ENCODE measurements around the gene HLTF. TPM values are rescaled to one million over a fixed set of nuclear protein-coding genes. Genes with fewer than 3 reads are reported as not detected.

HLTF gene
- total and polyA plus RNA-seq, 2 of the 13 experiments (the other 11 are each of a cell fraction or from before 2014, with no cell fraction given) = 12.0 to 22.9 TPM

DNA sequence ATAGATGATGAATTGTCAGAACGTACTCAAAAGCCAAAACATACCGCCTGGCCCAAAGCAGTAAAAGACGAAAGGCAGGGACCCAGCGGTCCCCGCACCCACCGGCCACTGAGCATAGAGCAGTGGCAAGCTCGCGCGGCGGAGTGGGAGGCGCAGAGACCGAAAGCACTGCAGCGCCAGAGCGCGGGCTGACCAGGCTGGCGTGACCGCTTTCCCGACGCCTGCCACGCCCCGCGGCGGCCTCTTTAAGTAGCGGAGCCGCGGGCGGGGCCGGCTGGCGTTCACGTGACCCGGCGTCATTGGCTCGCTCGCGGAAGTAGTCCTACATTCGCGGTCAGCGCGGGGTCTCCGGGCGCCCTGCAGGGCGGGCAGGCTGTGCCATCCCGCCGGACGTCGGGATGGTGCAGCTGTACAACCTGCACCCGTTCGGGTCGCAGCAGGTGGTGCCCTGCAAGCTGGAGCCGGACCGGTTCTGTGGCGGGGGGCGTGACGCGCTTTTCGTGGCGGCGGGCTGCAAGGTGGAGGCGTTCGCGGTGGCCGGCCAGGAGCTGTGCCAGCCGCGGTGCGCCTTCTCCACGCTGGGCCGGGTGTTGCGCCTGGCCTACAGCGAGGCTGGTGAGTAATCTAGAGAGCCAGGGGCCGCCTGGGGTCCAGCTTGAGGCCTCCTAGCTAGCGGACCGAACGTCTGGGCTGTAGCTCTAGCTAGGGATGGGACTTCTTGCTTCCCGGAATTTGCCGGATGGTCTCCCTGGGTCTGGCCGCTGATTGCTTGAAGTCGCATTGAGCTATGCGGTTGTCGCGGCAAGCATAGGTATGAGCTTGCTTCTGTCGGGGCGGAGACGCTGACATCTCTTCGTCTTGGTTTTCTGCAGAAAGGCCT, 43.2 kb upstream of the HLTF start, which contains the start of gene HPS3 (continued):
- TF ChIP-seq ZGPAT (CRISPR knock-in tag; IDR thresholded peaks at IDR 0.05) = peak; percentile 86
- no peak for TF ChIP-seq PTBP1 (IDR thresholded peaks at IDR 0.05; ENCODE audit: low read depth, low read length, poor library complexity, severe bottlenecking)
- no peak for TF ChIP-seq MBD4 (IDR thresholded peaks at IDR 0.05; ENCODE audit: borderline replicate concordance, low read length)
- peak; percentile 80 for TF ChIP-seq MYC (CRISPR knock-in tag; IDR thresholded peaks at IDR 0.05; ENCODE audit: borderline replicate concordance)
- TF ChIP-seq, protein P1, sequence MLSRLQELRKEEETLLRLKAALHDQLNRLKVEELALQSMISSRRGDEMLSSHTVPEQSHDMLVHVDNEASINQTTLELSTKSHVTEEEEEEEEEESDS (CRISPR knock-in tag; IDR thresholded peaks at IDR 0.05; ENCODE audit: borderline replicate concordance) = 0 out of 2 replicates have a peak, but pooled peaks have one; percentile 74
- peak; percentile 23; the same call in 1 of the 2 replicates for TF ChIP-seq ELF4 (CRISPR knock-in tag; IDR thresholded peaks at IDR 0.05; ENCODE audit: borderline replicate concordance)
- TF ChIP-seq ZNF557 (CRISPR knock-in tag; IDR thresholded peaks at IDR 0.05) = 0 out of 2 replicates have a peak, but pooled peaks have one; percentile 33
- TF ChIP-seq BCL6 (CRISPR knock-in tag; IDR thresholded peaks at IDR 0.05) = peak; percentile 58; the same call in 1 of the 2 replicates
- TF ChIP-seq ZNF446 (CRISPR knock-in tag; IDR thresholded peaks at IDR 0.05) = 0 out of 2 replicates have a peak, but pooled peaks have one; percentile 51
- TF ChIP-seq ZFP91 (CRISPR knock-in tag; IDR thresholded peaks at IDR 0.05; ENCODE audit: borderline replicate concordance) = peak; percentile 99
- TF ChIP-seq PLRG1 (conservative IDR thresholded peaks at IDR 0.05) = no peak
- TF ChIP-seq, protein P2, sequence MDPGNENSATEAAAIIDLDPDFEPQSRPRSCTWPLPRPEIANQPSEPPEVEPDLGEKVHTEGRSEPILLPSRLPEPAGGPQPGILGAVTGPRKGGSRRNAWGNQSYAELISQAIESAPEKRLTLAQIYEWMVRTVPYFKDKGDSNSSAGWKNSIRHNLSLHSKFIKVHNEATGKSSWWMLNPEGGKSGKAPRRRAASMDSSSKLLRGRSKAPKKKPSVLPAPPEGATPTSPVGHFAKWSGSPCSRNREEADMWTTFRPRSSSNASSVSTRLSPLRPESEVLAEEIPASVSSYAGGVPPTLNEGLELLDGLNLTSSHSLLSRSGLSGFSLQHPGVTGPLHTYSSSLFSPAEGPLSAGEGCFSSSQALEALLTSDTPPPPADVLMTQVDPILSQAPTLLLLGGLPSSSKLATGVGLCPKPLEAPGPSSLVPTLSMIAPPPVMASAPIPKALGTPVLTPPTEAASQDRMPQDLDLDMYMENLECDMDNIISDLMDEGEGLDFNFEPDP (CRISPR knock-in tag; conservative IDR thresholded peaks at IDR 0.05) = no peak
- TF ChIP-seq ZNF333 (CRISPR knock-in tag; IDR thresholded peaks at IDR 0.05; ENCODE audit: borderline replicate concordance) = peak; percentile 87; the same call in 1 of the 2 replicates
- TF ChIP-seq SIN3B (IDR thresholded peaks at IDR 0.05; ENCODE audit: low read length) = no peak
- TF ChIP-seq REL (CRISPR knock-in tag; conservative IDR thresholded peaks at IDR 0.05) = peak; percentile 91
- 0 out of 2 replicates have a peak, but pooled peaks have one; percentile 4 for TF ChIP-seq HNF4G (IDR thresholded peaks at IDR 0.05; ENCODE audit: borderline replicate concordance, low read depth, low read length)
- TF ChIP-seq HNF4G (CRISPR knock-in tag; IDR thresholded peaks at IDR 0.05; ENCODE audit: borderline replicate concordance, low read depth) = no peak
- 0 out of 2 replicates have a peak, but pooled peaks have one; percentile 4 for TF ChIP-seq ZNF30 (CRISPR knock-in tag; IDR thresholded peaks at IDR 0.05)
- peak; percentile 96 for TF ChIP-seq HDAC1 (CRISPR knock-in tag; IDR thresholded peaks at IDR 0.05)
- TF ChIP-seq, protein P3, sequence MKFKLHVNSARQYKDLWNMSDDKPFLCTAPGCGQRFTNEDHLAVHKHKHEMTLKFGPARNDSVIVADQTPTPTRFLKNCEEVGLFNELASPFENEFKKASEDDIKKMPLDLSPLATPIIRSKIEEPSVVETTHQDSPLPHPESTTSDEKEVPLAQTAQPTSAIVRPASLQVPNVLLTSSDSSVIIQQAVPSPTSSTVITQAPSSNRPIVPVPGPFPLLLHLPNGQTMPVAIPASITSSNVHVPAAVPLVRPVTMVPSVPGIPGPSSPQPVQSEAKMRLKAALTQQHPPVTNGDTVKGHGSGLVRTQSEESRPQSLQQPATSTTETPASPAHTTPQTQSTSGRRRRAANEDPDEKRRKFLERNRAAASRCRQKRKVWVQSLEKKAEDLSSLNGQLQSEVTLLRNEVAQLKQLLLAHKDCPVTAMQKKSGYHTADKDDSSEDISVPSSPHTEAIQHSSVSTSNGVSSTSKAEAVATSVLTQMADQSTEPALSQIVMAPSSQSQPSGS (CRISPR knock-in tag; IDR thresholded peaks at IDR 0.05) = peak; percentile 48; the same call in 1 of the 2 replicates
- TF ChIP-seq NCOR1 (IDR thresholded peaks at IDR 0.05; ENCODE audit: borderline replicate concordance, low read length) = no peak
- no peak for TF ChIP-seq ZNF207 (IDR thresholded peaks at IDR 0.05; ENCODE audit: borderline replicate concordance)
- no peak for TF ChIP-seq NR3C1 (CRISPR knock-in tag; IDR thresholded peaks at IDR 0.05)
- TF ChIP-seq EED (CRISPR knock-in tag; IDR thresholded peaks at IDR 0.05) = peak; percentile 84
